ENCODE data around the gene GRAMD1B.

The GRAMD1B gene

GRCh38 chr11:123535401-123535800, 105.3 kb downstream of the GRAMD1B start:
- no peak for DNase-seq (ENCODE audit: low read depth)

- DNase-seq (ENCODE audit: low read depth): no peak
Observed at GRCh38 chr11:123536690-123537437, 106.8 kb downstream of the GRAMD1B start.

- DNase-seq (ENCODE audit: low read depth): no peak
Observed at GRCh38 chr11:123537726-123538125, 107.7 kb downstream of the GRAMD1B start.

- no peak for DNase-seq (ENCODE audit: low read depth)
Observed at GRCh38 chr11:123543797-123544196, 113.7 kb downstream of the GRAMD1B start.

GRCh38 chr11:123544631-123545375, 114.7 kb downstream of the GRAMD1B start:
- DNase-seq (ENCODE audit: low read depth): no peak

GRCh38 chr11:123545726-123546270, 115.7 kb downstream of the GRAMD1B start:
- no peak for DNase-seq (ENCODE audit: low read depth)

GRCh38 chr11:123546515-123546914, 116.4 kb downstream of the GRAMD1B start:
- no peak for DNase-seq (ENCODE audit: low read depth)

GRCh38 chr11:123547180-123547579, 117.1 kb downstream of the GRAMD1B start:
- no peak for DNase-seq (ENCODE audit: low read depth)

GRCh38 chr11:123548774-123549173, 118.7 kb downstream of the GRAMD1B start:
- DNase-seq (ENCODE audit: low read depth): no peak

GRCh38 chr11:123549926-123550917, 120.2 kb downstream of the GRAMD1B start:
- DNase-seq (ENCODE audit: low read depth): peak; percentile 6

GRCh38 chr11:123551079-123551478, 121.0 kb downstream of the GRAMD1B start:
- DNase-seq (ENCODE audit: low read depth): no peak

- no peak for DNase-seq (ENCODE audit: low read depth)
Observed at GRCh38 chr11:123556633-123557032, 126.6 kb downstream of the GRAMD1B start.

- DNase-seq (ENCODE audit: low read depth): no peak
Observed at GRCh38 chr11:123558536-123559315, 128.7 kb downstream of the GRAMD1B start.

GRCh38 chr11:123559523-123559955, 129.5 kb downstream of the GRAMD1B start:
- DNase-seq (ENCODE audit: low read depth): no peak

GRCh38 chr11:123560006-123560405, 129.9 kb downstream of the GRAMD1B start:
- no peak for DNase-seq (ENCODE audit: low read depth)

GRCh38 chr11:123561431-123561800, 131.3 kb downstream of the GRAMD1B start:
- no peak for DNase-seq (ENCODE audit: low read depth)

GRCh38 chr11:123562158-123562557, 132.1 kb downstream of the GRAMD1B start:
- DNase-seq (ENCODE audit: low read depth): no peak

GRCh38 chr11:123562829-123563228, 132.8 kb downstream of the GRAMD1B start:
- no peak for DNase-seq (ENCODE audit: low read depth)

GRCh38 chr11:123564221-123564620, 134.2 kb downstream of the GRAMD1B start:
- DNase-seq (ENCODE audit: low read depth): no peak

GRCh38 chr11:123566852-123567251, 136.8 kb downstream of the GRAMD1B start:
- DNase-seq (ENCODE audit: low read depth): no peak

- DNase-seq (ENCODE audit: low read depth): no peak
Observed at GRCh38 chr11:123567466-123567865, 137.4 kb downstream of the GRAMD1B start.

Measured in stimulated activated CD4-positive, alpha-beta T cell treated with anti-CD3 and anti-CD28 coated beads, Interleukin-2, amount 100 ng/mL, for 4 hours (primary cell).